Stimulated activated CD4-positive, alpha-beta T cell treated with anti-CD3 and anti-CD28 coated beads, Interleukin-15, amount 100 ng/mL, for 1 hour (primary cell): ENCODE results near the gene THAP5.
"Not testable (repeated sequence)": the region's sequence is repeated elsewhere in the genome, so short reads cannot be mapped to it uniquely, and the experiment has no call there.

Experiments
- DNase-seq, 2 donors: peaks; one replicate each; pipeline ENCODE4 v3.0.0-alpha.2; 2020; ENCODE audit warnings: low read depth in 1 of 2, low spot score in 1 of 2

The THAP5 gene

DNA sequence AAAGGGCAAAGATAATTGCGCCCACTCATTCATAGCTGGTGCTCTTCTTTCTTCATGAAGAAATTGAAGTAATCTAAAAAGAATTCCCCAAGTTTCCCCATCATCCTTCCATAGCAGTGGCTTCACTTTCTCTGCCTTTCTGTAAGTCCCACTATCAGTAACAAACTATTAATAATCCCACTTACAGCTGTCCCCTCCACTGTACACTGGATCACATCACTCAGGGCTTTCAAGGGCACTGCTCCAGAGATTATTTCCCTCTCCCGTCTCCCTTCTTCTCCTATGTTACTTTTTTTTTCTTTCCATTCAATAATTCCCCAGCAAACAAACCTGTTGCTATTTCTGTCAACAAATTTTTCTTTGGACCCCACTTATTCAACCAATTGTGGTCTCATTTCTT is 16.3 kb upstream of the THAP5 start:
- no peak for DNase-seq

- DNase-seq, result no peak
These were observed 14.7 kb upstream of the THAP5 start for GRCh38 chr7:108584211-108584610.

DNA sequence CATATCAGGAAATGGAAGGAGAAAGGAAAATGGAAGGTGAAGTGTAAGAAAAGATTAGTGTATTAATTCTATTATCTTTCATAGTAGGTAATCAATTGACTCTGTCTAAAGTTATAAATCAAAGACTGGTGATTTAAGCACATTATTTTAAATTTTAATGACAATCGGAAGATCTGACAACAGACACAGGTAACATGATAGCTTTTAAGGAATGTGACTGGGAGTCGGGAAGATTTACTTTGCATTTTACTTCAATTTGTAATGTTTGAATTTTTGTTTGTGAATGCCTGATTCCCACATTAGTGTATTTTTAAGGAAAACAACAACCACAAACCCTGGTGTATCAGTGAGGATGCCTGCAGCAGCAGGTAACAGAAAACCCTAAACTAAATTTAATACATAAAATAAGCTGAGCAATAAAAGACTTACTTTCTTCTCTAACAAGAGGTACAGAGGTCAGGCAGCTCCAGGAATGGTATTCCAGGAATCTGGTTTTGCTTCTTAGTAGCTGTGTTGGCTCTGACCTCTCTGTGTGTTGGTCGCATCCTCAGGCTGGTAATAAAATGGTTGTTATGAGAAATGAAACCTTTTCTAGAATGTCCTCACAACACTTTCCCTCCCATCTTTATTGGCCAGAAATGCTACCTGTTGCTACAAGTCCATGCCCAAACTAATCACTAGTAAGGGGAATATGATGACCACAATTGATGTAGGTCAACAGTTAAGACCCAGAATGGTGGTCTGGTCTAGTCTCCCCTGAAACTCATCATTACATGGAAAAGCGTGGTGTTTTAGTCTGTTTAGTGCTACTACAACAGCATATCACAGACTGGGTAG is 12.4 kb upstream of the THAP5 start:
- DNase-seq, result no peak

- DNase-seq, result no peak
These were observed 10.8 kb upstream of the THAP5 start for GRCh38 chr7:108580298-108580697.

DNA sequence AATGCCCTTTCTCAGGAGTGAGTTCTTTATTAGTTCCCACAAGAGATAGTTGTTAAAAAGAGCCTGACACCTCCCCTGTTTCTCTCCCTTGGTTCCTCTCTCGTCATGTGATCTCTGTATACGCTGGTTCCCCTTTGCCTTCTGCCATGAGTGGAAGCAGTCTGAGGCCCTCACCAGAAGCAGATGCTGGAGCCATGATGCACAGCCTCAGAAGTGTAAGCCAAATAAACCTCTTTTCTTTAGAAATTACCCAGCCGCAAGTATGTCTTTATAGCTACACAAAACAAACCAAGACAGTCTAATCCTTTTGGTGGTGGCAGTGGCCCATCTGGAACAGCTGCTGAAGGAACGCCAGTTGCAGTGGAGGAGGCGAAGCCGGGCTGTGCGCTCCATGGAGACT is 9.4 kb upstream of the THAP5 start:
- no peak for DNase-seq

DNA sequence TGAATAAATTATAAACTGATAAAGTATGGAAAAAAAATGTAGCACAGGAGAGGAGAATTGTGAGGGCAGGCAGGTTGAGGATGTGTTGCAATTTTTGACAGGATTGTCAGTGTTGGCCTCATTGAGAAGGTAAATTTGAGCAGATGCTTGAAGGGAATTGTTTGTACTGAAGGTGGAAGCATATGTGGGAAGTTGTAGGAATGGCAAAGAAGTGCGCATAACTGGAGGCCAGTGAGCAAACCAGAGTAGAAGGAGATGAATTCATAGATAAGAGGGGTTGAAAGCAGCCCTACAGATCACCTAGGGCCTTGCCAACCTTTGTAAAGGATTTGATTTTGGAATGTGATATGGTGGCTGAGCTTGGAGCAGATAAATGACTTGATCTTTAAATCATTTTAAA is 6.6 kb upstream of the THAP5 start:
- no peak for DNase-seq

DNA sequence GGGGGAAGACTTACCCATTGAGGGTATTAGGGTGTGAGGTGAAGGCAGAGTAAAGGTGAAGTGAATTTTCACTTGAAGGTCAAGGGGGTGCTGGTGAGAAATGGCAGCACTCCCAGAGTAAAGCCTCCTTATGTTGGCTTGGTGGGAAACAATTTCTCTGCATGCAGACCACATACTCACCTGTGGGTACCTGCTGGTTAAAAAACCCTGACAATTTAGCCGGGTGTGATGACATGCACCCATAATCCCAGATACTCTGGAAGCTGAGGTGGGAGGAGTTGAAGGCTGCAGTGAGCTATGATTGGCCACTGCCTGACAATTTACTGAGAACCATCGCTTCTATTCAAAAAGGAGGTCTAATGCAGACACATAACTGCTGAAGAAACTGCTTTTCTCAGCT is 5.7 kb upstream of the THAP5 start:
- no peak for DNase-seq

- DNase-seq, result no peak
These were observed 3.0 kb upstream of the THAP5 start for GRCh38 chr7:108572480-108572879.

GRCh38 chr7:108570146-108570755 is 745 bp upstream of the THAP5 start:
- DNase-seq, result peak; percentile 9 to 10

DNA sequence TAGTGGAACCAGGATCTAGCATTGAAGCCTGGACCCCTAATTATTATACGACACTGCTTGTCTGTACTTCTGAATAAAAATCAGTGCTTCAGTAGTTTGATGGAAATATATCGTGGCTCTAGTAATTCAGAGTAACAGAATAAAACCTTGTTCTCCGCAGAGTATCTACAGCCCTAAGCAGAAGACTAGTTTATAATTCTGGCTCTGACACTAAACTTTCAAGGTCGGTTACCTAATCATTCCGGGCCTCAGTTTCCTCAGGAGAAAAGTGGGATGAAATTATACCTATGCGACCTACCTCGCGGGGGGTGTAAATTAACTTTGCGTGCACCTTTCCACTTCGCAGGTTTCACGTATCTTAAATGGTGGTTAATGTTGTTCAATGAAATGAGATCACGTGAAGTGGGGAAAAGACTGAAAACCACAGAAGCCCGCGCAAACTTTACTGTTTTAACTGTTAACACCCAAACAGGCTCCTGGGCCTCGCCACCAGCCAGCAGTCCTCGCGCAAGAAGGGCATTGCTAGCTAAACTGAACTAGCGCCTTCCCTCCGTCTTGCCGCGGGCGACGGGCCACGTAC is 615 bp downstream of the THAP5 start:
- no peak for DNase-seq

- no peak for DNase-seq
These were observed 3.5 kb downstream of the THAP5 start for GRCh38 chr7:108565987-108566386.

- no peak for DNase-seq
These were observed 8.4 kb downstream of the THAP5 start for GRCh38 chr7:108561047-108561619.

DNA sequence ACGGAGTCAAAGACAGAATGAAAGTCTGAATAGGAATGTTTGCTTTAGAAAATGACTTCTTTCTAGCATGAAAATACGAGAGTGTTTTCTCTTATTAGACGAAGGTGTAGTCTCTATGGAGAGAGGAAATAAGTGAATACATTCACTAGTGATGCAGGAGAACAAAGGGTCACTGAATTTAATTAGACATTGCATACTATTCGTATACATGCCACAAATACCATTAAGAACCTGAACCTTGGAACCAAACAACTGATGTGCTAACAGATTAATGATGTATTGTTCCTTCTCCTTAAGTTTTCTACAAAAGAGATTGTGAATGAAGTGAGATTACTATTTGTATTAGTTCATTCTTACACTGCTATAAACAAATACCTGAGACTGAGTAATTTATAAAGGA is 10.3 kb downstream of the THAP5 start:
- DNase-seq, result no peak

DNA sequence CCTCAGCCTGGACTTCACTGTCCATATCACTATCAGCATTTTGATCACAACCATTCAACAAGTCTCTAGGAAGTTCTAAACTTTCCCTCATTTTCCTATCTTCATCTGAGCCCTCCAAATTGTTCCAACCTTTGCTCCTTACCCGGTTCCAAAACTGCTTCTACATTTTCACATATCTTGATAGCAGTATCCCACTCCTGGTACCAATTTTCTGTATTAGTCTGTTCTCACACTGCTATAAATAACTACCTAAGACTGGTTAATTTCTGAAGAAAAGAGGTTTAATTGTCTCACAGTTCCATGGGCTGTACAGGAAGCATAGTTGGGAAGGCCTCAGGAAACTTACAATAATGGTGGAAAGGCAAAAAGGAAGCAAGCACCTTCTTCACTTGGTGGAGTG is 11.9 kb downstream of the THAP5 start:
- no peak for DNase-seq

DNA sequence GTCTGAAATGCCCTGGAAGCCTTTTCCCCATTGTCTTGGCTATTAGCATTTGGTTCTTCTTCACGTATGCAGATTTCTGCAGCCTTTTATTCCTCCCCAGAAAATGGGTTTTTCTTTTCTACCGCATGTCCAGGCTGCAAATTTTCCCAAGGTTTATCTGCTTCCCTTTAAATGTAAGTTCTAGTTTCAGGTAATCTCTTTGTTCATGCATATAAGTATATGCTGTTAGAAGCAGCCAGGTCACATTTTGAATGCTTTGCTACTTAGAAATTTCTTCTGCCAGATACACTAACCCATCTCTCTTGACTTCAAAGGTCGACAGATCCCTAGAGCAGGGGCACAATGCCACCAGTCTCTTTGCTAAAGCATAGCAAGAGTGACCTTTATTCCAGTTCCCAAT is 12.3 kb downstream of the THAP5 start:
- no peak for DNase-seq

GRCh38 chr7:108556665-108557064 is 12.8 kb downstream of the THAP5 start:
- not testable (repeated sequence) for DNase-seq

GRCh38 chr7:108548141-108548896 is 21.2 kb downstream of the THAP5 start:
- DNase-seq, result not testable (repeated sequence)

DNA sequence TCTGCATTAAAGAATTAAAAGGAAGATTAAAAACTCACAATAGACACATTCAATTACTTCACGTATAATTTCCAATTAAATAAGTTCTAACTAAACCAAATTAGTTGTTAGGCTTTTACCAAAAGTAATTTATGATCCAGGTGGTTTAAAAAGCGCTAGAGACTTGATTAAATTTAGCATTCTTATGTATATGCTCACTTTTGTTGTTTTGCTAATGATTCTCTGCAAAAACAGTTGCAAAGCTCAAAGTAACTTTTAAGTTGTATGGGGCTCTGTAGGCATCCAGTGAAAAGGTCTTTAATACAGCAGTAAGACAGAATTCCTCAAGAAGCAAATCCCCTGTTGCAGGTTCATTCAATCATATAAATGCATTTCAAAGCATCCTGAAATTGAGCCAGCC is 28.0 kb downstream of the THAP5 start:
- no peak for DNase-seq

DNA sequence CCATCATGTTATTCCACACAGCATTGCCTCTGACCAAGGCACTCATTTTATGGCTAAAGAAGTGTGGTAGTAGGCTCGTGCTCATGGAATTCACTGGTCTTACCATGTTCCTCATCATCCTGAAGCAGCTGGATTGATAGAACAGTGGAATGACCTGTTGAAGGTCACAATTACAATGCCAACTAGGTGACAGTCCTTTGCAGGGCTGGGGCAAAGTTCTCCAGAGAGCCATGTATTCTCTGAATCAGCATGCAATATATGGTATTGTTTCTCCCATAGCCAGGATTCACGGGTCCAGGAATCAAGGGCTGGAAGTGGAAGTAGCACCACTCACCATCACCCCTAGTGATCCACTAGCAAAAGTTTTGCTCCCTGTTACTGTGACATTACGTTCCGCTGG is 30.8 kb downstream of the THAP5 start:
- DNase-seq, result not testable (repeated sequence)

GRCh38 chr7:108538236-108538635 is 31.3 kb downstream of the THAP5 start:
- DNase-seq, result not testable (repeated sequence)

- no peak for DNase-seq
These were observed 32.3 kb downstream of the THAP5 start for GRCh38 chr7:108537229-108537628.
